Tongue (tissue), 1 donor: Measurements from ENCODE around the gene TRMT1. TPM values are rescaled to one million over a fixed set of nuclear protein-coding genes. Genes with fewer than 3 reads are reported as not detected.

Experiments used
- total RNA-seq: library from RNA; depleted of rRNA; stranded (reverse); fragments of >200 nt; gene quantifications from one replicate; pipeline ENCODE4 v1.2.3, GENCODE V29; 2014

Gene TRMT1
- total RNA-seq, 1 donor from 2014 or later: 20.9 TPM

Other genes with a start within 250 kb of the TRMT1 start
- gene DNASE2, start 235.3 kb downstream of the TRMT1 start, total RNA-seq: 9.1 TPM
- 1.6 TPM for gene KLF1, start 229.5 kb downstream of the TRMT1 start, total RNA-seq
- gene GCDH, start 225.6 kb downstream of the TRMT1 start, total RNA-seq: 46.5 TPM
- not detected for gene SYCE2, start 197.4 kb downstream of the TRMT1 start, total RNA-seq
- 36.9 TPM for gene FARSA, start 183.0 kb downstream of the TRMT1 start, total RNA-seq
- gene CALR, start 178.1 kb downstream of the TRMT1 start, total RNA-seq: 383 TPM
- gene RAD23A, start 170.9 kb downstream of the TRMT1 start, total RNA-seq: 77.8 TPM
- gene GADD45GIP1, start 159.5 kb downstream of the TRMT1 start, total RNA-seq: 30.1 TPM
- not detected for gene DAND5, start 147.2 kb downstream of the TRMT1 start, total RNA-seq
- gene NFIX, start 121.3 kb downstream of the TRMT1 start, total RNA-seq: 144 TPM
- gene LYL1, start 13.9 kb downstream of the TRMT1 start, total RNA-seq: 4.2 TPM
- gene NACC1, start 1.5 kb upstream of the TRMT1 start, total RNA-seq: 16.2 TPM
- 48.4 TPM for gene STX10, start 33.6 kb upstream of the TRMT1 start, total RNA-seq
- 29.8 TPM for gene IER2, start 33.7 kb upstream of the TRMT1 start, total RNA-seq